ENCODE measurements around the gene REPIN1.
A peak's percentile ranks its signal among the peaks of the same experiment; 100 is the strongest.

Gene REPIN1

GRCh38 chr7:150368096-150368883, at the start of gene REPIN1:
Gene REPIN1 (plus strand): TSS chr7:150368822. CDS start chr7:150369712, 890 bp downstream.
- peak; percentile 84 to 89 for DNase-seq

DNA sequence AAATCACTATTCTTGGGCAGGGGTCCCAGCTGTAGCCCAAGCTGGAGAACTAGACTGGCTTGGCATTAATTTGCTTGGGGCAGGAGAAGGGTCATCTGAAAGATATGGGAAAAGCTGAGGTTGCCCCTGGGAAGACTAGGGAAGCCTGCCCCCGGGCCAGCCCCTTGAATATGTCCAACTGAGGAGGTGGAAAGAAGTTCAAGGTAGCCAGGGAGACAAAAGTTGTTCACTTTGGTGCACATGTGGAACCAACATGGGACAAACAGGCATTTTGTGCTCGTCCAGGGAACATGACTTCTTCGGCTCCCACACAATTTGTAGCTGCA, 46.9 kb upstream of the REPIN1 start:
- no peak for DNase-seq

- DNase-seq = peak; percentile 69 to 74
Observed at GRCh38 chr7:150322114-150322832, 46.3 kb upstream of the REPIN1 start.

DNA sequence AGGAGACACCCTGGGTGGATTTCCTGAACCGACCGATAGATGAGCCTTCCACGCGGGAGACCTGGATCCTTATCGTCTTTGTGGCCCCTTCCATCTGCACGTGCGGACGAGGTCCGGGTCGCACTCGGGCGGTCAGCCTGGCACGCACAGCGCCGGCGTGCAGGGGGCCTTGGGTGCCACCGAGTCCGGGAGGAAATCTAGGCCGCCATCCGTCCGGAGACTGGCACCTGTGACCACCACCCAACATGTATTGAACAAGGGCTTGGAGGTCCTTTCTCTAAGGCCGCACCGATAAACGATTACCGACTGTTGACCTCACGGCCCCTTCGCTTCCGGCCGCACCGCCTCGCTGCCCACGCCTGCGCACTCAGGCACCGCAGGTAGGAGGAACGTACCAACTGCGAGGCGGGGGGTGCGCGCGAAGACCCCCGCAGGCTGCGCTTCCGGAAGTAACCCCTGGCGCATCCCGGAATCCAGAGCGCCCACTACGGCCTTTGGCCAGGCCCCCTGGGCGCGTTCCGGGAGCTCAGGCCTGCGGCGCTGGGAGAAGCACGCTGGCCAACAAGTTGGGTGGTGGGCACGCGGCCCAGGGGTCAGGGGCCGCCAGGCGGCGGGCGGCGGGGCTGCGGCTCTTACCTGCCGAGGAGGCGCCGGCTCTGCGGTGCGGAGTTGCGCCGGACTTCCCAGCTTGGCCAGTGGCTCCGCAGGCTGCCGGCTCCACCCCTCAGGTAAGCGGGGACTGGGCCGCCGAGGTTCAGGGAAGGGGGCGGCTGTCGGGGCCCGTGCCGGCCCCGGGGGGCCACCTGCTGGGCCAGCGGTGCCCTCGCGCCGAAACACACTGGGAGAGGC, 45.6 kb upstream of the REPIN1 start, which contains the start of the genes ACTR3C and LRRC61:
ACTR3C (minus strand) TSS at position 713 of the 849 bp plus-strand sequence. CDS start 28,249 bp downstream, outside the sequence.
LRRC61 (plus strand) TSS at position 523 of the 849 bp plus-strand sequence. CDS start 13,507 bp downstream, outside the sequence.
- peak; percentile 68 to 72 for DNase-seq

- DNase-seq = no peak
Observed at GRCh38 chr7:150323682-150324372, 44.8 kb upstream of the REPIN1 start.

DNA sequence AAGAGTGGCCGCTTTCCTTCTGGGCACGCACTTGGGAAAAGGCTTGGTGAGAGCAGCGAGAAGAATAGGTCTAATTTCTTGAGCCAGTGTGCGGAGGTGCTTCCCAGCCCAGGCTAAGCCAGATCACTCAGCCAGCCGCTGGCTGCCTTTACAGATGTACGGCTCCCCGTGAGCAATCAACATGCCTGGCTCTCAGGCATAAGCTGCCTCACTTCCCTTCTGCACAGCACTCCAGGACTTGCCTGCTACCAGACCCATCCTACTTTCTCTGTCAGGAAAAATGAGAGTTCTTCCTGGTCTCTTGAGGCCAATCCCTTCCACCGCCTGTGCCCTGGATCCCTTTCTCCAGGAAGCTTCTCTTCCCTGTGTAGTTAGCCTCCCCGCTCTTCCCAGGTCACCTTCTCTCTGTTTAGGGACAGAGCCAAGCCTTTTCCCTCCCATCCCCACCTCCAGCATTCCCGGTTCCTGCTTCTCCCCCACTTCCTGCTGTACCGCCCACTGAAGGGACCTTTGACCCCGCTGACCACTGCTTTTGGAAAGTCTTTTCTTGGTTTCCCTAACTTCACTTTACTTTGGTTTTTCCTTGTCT, 44.2 kb upstream of the REPIN1 start:
- DNase-seq = no peak

- DNase-seq = no peak
Observed at GRCh38 chr7:150325110-150325611, 43.5 kb upstream of the REPIN1 start.

GRCh38 chr7:150325901-150326300, 42.7 kb upstream of the REPIN1 start:
- DNase-seq = no peak

GRCh38 chr7:150326657-150327268, 41.9 kb upstream of the REPIN1 start:
- no peak for DNase-seq

DNA sequence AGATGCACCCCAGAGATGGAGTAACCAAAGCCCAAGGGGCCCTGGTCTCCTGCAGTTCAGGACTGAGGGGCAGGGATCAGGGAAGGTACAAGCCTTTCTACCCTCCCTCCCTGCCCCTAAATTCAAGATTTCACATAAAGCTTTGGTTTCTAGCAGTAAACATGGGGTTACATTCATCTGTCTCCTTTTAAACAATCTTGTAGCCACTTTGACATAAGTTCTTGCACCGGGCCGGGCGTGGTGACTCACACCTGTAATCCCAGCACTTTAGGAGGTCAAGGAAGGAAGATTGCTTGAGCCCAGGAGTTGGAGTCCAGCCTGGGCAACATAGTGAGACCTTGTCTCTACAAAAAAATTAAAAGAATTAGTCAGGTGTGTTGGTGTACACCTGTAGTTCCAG, 41.3 kb upstream of the REPIN1 start:
- no peak for DNase-seq

GRCh38 chr7:150329331-150330120, 39.1 kb upstream of the REPIN1 start:
- DNase-seq = no peak

GRCh38 chr7:150330211-150330885, 38.3 kb upstream of the REPIN1 start:
- no peak for DNase-seq

- DNase-seq = no peak
Observed at GRCh38 chr7:150332852-150333635, 35.6 kb upstream of the REPIN1 start.

- DNase-seq = no peak
Observed at GRCh38 chr7:150333659-150334058, 35.0 kb upstream of the REPIN1 start.

DNA sequence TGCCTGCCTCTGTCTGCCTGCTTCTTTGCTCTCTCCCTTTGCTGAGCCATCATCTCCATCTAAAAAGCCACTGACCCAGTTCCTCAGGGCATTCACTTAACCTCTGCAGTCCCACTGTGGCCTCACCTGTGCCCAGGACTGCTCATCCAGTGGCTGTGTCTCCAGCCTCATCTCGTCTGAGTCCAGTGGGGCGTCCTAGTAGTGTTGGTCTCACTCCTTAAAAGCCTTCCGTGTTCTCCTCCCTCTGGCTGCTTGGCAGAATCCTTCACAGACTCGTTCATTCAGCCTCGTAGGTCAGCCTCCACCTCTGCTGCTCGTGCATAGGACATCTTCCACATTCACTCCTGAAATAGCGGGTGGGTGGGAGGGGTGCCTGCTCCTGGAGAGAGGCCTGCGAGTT, 34.5 kb upstream of the REPIN1 start:
- DNase-seq = no peak

GRCh38 chr7:150335108-150335773, 33.4 kb upstream of the REPIN1 start:
- DNase-seq = no peak

DNA sequence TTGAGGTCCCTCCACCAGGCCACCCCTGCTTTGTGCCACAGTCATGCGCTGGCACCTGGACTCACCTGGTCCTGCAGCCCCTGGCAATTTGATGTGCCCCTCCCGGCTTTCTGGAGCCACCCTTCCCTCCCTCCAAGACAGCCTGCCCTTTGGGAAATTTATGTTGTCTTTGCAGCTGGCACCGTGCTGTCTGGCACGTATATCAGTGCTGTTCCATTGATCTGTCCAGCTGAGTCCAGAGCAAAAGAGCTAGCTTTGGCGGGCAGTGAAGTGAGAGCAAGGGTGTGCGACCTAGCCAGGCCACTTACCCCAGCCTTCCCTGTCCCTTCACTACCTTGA, 32.9 kb upstream of the REPIN1 start:
- no peak for DNase-seq

- no peak for DNase-seq
Observed at GRCh38 chr7:150336746-150337145, 31.9 kb upstream of the REPIN1 start.

DNA sequence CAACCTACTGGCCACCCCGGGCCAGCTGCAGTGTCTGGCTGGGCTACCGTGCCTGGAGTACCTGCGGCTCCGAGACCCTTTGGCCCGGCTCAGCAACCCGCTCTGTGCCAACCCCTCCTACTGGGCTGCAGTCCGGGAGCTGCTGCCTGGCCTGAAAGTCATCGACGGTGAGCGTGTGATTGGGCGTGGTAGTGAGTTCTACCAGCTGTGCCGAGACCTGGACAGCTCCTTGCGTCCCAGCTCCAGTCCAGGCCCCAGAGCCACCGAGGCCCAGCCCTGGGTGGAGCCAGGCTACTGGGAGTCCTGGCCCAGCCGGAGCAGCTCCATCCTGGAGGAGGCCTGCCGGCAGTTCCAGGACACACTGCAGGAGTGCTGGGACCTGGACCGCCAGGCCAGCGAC, 31.4 kb upstream of the REPIN1 start:
- no peak for DNase-seq

Measured in activated CD4-positive, alpha-beta T cell treated with anti-CD3 and anti-CD28 coated beads, Interleukin-2, amount 50 U/mL, for 48 hours (primary cell).